Activated naive CD4-positive, alpha-beta T cell treated with anti-CD3 and anti-CD28 coated beads, Interleukin-2, amount 50 U/mL, for 72 hours (primary cell): ENCODE measurements around the gene TUBA1A. TPM values are rescaled to one million over a fixed set of nuclear protein-coding genes. Genes with fewer than 3 reads are reported as not detected.

ENCODE experiments used
- ATAC-seq, 2 donors: fragments of 150-1000 bp; cut with Tn5 transposase; 2 replicates each; pipeline ENCODE4 v1.10.0; 2021; ENCODE audit warnings: mild to moderate bottlenecking in 2 of 2, moderate library complexity in 2 of 2
- DNase-seq, 2 donors: peaks; one replicate each; pipeline ENCODE4 v3.0.0; 2021 to 2022; ENCODE audit warnings: low spot score in 2 of 2
- H3K27ac Mint-ChIP-seq, 2 donors: one replicate each; pipeline ENCODE4 v1.8.0; 2022; ENCODE audit warnings: mild to moderate bottlenecking in 2 of 2, mixed read lengths in 2 of 2
- H3K36me3 Mint-ChIP-seq, 2 donors: one replicate each; pipeline ENCODE4 v1.8.0; 2022; ENCODE audit warnings: mixed read lengths in 2 of 2
- H3K9me3 Mint-ChIP-seq, 2 donors: one replicate each; pipeline ENCODE4 v1.8.0; 2022; ENCODE audit warnings: mixed read lengths in 2 of 2
- total RNA-seq, 2 donors: library from RNA; stranded (reverse); gene quantifications; one replicate each; pipeline ENCODE4 v1.2.3, GENCODE V29; 2022

Gene TUBA1A
- 100 to 1,000 TPM in 1 of 2 donors, 10 to 100 TPM in 1; 37.7 to 106 TPM for total RNA-seq

- Mint-ChIP-seq H3K9me3 (no peaks in the 10 kb centered on the region), H3K27ac (peak within 1 kb of the TSS; percentile 96 to 98), H3K36me3 (peaks cover 4 to 20% of the 10 kb centered on the region in 2 donors)
- peak; percentile 90 to 93 for DNase-seq
- peak; percentile 93 to 95 for ATAC-seq
These were observed at the start of gene TUBA1A for GRCh38 chr12:49188916-49189367. Gene TUBA1A, minus strand, starts transcription at chr12:49189080. Its CDS starts 101 bp downstream, at chr12:49188979.

DNA sequence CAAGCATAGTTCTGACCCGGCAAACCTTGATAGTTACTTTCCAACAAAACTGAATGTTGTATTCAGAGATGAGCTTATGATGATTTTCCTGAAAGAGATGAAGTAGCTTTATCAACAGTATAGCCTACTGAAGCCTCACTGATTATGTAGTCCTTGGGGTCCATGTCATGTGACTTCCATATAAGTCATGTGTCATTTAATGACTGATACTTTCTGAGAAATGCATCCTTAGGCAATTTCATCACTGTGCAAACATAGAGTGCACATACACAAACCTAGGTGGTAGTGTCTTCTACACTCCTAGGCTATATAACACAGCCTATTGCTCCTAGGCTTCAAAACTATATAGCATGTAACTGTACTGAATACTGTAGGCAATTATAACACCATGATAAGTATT lies 47.5 kb upstream of the TUBA1A start:
- H3K9me3 Mint-ChIP-seq, result no peaks in the 10 kb centered on the region
- ATAC-seq (no peak), DNase-seq (no peak)
- no peaks in the 10 kb centered on the region for H3K36me3 Mint-ChIP-seq
- H3K27ac Mint-ChIP-seq, result no peak overlapping the region

GRCh38 chr12:49233842-49234526 lies 45.1 kb upstream of the TUBA1A start:
- no peaks in the 10 kb centered on the region for H3K36me3 Mint-ChIP-seq

GRCh38 chr12:49232940-49233841 lies 44.3 kb upstream of the TUBA1A start:
- no peak for ATAC-seq
- Mint-ChIP-seq H3K9me3 (no peaks in the 10 kb centered on the region), H3K27ac (peak overlapping the region; percentile 36 to 77), H3K36me3 (no peaks in the 10 kb centered on the region)
- no peak for DNase-seq

More at GRCh38 chr12:49233842-49234526, 45.1 kb upstream of the TUBA1A start:
- peak overlapping the region in 1 of 2 donors; percentile 77 for H3K27ac Mint-ChIP-seq
- peak; percentile 39 to 54 for ATAC-seq
- H3K9me3 Mint-ChIP-seq, result no peaks in the 10 kb centered on the region
- peak; percentile 21 to 61 for DNase-seq

DNA sequence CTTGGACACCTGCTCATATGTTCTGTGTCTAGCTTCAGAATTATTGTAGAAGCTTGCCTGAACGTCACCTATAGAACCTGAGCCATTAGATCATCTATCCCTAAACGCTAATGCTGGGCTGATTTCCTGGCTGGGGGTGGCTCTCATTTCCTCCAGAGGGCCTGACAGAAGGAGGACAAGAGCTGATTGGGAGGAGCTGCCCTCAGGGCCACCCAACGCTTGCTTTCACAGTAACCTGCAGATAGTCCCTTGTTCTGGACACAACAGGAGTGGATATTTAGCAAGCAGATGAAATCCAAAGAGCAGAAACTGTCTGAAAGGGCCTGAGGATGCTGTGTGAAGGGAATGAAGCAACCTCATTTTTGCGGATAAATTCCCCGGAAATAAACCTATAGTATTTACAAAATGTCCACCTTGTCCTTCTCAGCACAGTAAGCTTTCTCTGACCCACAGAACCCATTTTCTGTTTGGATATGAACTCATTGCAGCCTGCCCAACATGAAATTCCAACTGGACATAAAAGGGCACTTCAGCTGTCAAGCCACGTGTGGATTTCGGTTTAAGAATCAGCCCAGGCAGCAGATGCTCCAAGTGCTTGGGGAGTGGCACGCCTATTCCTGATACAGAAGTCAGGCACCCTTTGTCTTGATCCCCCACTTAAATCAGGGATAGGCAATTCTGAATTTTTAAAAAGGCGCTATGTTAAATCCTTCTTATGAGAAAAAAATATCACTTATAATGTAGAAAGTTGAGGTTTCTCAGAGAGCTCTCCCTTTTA lies 43.2 kb upstream of the TUBA1A start:
- no peak for DNase-seq
- no peak for ATAC-seq
- Mint-ChIP-seq H3K36me3 (no peaks in the 10 kb centered on the region), H3K27ac (no peak overlapping the region), H3K9me3 (no peaks in the 10 kb centered on the region)

DNA sequence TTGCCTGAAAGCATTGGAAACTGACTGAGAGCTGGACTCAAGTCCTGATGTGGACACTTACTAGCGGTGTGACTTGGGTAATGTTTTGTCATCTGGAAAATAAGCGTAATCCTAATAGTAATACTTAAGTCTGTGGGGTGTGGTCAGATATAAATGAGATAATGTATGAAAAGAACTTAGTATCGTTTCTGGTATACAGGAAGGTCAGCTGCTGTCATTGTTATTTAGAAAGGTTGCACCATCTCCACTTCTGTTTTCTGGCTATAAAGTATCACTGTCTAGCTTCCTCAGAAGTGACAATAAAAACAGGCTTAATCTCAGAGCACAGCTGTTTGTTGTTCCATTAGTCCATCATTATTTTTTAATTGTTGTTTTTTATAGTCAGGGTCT lies 41.9 kb upstream of the TUBA1A start:
- Mint-ChIP-seq H3K27ac (no peak overlapping the region), H3K9me3 (no peaks in the 10 kb centered on the region), H3K36me3 (no peaks in the 10 kb centered on the region)
- ATAC-seq (no peak), DNase-seq (no peak)

DNA sequence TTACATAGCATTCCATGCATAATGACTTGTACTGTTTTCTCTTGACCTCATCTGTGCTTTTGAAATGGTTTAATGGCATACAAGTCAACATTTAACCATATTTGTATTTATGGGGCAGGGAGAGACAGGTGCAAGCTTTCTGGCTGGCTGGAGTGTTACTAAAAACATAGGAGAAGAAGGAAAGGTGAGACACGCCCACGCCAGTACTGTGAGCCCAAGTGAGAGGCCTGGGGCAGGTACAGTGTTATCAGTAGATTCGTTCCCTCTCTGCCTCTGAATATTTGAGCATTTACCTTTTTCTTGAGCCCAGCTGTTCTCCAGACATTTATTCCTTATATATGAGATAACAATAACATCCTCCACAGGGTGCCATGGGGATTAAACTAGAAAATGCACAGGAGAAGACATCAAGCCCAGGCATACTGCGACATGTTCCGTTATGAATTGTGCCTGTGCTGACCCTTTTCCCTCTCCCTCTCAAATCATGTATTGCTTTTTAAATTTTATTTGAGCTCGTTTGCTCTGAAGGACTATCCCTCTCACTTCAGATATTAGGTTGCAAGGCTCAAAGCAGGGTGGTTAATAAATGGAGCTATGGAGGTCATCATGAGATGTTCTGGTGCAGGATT lies 41.4 kb upstream of the TUBA1A start:
- no peaks in the 10 kb centered on the region for H3K9me3 Mint-ChIP-seq
- ATAC-seq (no peak), DNase-seq (no peak)
- H3K36me3 Mint-ChIP-seq, result no peaks in the 10 kb centered on the region
- no peak overlapping the region for H3K27ac Mint-ChIP-seq

DNA sequence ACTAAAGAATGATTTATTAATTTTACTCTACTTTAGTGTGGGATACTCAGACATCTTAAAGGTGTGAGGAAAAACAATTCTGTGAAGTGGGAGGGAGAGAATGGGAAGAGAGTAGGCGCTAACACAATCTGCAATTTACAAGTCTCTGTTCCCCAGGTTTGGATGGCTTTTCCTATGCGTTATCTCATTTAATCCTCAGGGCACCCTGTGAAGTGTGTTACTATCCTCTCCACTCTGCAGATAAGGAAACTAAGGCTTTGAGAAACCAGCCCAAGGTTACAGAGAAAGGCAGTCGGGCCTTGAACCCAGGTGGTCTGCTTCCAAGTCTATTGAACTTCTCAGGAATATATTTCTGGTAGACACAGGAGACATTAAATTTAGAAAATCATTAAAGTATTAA lies 39.8 kb upstream of the TUBA1A start:
- Mint-ChIP-seq H3K27ac (no peak overlapping the region), H3K9me3 (no peaks in the 10 kb centered on the region), H3K36me3 (no peaks in the 10 kb centered on the region)
- ATAC-seq (no peak), DNase-seq (no peak)

- no peak for ATAC-seq
- Mint-ChIP-seq H3K36me3 (no peaks in the 10 kb centered on the region), H3K9me3 (no peaks in the 10 kb centered on the region), H3K27ac (no peak overlapping the region)
- no peak for DNase-seq
These were observed 38.8 kb upstream of the TUBA1A start for GRCh38 chr12:49227713-49228112.

GRCh38 chr12:49225576-49226166 lies 36.8 kb upstream of the TUBA1A start:
- ATAC-seq (no peak), DNase-seq (no peak)
- no peak overlapping the region for H3K27ac Mint-ChIP-seq
- no peaks in the 10 kb centered on the region for H3K36me3 Mint-ChIP-seq
- no peaks in the 10 kb centered on the region for H3K9me3 Mint-ChIP-seq

- Mint-ChIP-seq H3K9me3 (no peaks in the 10 kb centered on the region), H3K36me3 (no peaks in the 10 kb centered on the region), H3K27ac (peak overlapping the region in 1 of 2 donors; percentile 10)
- ATAC-seq (no peak), DNase-seq (no peak)
These were observed 34.9 kb upstream of the TUBA1A start for GRCh38 chr12:49223590-49224369.

GRCh38 chr12:49223122-49223521 lies 34.2 kb upstream of the TUBA1A start:
- ATAC-seq (no peak), DNase-seq (no peak)
- Mint-ChIP-seq H3K36me3 (no peaks in the 10 kb centered on the region), H3K27ac (peak overlapping the region in 1 of 2 donors; percentile 10), H3K9me3 (no peaks in the 10 kb centered on the region)

GRCh38 chr12:49220972-49221371 lies 32.1 kb upstream of the TUBA1A start:
- ATAC-seq (no peak), DNase-seq (no peak)
- H3K27ac Mint-ChIP-seq, result no peak overlapping the region
- no peaks in the 10 kb centered on the region for H3K9me3 Mint-ChIP-seq
- H3K36me3 Mint-ChIP-seq, result no peaks in the 10 kb centered on the region

GRCh38 chr12:49219417-49220026 lies 30.6 kb upstream of the TUBA1A start:
- DNase-seq (no peak), ATAC-seq (no peak)
- Mint-ChIP-seq H3K9me3 (no peaks in the 10 kb centered on the region), H3K27ac (peak overlapping the region in 1 of 2 donors; percentile 11), H3K36me3 (no peaks in the 10 kb centered on the region)

DNA sequence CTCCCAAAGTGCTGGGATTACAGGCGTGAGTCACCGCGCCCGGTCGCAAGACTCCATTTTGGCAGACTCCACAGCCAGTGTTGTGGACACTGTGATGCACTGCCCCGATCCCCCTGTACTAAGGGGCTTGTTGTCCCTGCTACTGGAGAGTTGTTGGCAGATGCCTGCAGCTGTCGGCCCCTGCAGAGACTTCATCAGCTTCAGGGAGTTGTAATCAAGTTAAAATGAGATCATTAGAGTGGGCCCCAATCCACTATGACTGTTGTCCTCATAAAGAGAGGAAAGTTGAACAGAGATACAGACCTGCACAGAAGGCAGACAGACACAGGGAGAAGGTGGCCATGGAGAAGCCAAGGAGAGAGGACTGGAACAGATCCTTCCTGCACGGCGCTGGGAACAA lies 23.7 kb upstream of the TUBA1A start:
- Mint-ChIP-seq H3K27ac (no peak overlapping the region), H3K36me3 (no peaks in the 10 kb centered on the region), H3K9me3 (no peaks in the 10 kb centered on the region)
- ATAC-seq (no peak), DNase-seq (no peak)
